H1 (cell line): ENCODE data around the gene CHSY1. TPM values are rescaled to one million over a fixed set of nuclear protein-coding genes. Genes with fewer than 3 reads are reported as not detected.

Source experiments
- CTCF ChIA-PET: fragments of 300-600 bp; sonication (Branson Sonifier 250); formaldehyde crosslinking; loops from one replicate; lab custom pipeline; 2021; ENCODE audit not compliant: partially characterized antibody; lab: Charles Lee
- POLR2A ChIA-PET: fragments of 300-600 bp; sonication (Branson Sonifier 250); formaldehyde crosslinking; loops from one replicate; lab custom pipeline; 2021; ENCODE audit warnings: inconsistent platforms; ENCODE audit not compliant: partially characterized antibody; lab: Charles Lee
- DNase-seq, 2 experiments: peaks; one replicate each; pipeline versions ENCODE4 v3.0.0 to v3.0.0-alpha.2; 2010 to 2022; ENCODE audit warnings: low spot score in 2 of 2, low read depth in 1 of 2, mixed read lengths in 1 of 2
- FAIRE-seq: peaks from 2 replicates; lab custom pipeline; 2011; peaks lifted over from hg19 to GRCh38; lab: Jason Lieb, UNC
- H2AFZ ChIP-seq: 2 replicates; pipeline ENCODE4 v1.8.1; 2012; ENCODE audit warnings: low read length, inconsistent platforms
- H2AK5ac ChIP-seq: 2 replicates; pipeline ENCODE4 v1.6.1; 2013; ENCODE audit warnings: low read depth, low read length
- H2BK120ac ChIP-seq: replicated peaks from 2 replicates; pipeline ENCODE3; 2013; ENCODE audit warnings: low read depth, low read length, inconsistent platforms
- H2BK12ac ChIP-seq: 2 replicates; pipeline ENCODE4 v1.6.1; 2013; ENCODE audit warnings: low read depth, low read length
- H2BK15ac ChIP-seq: 2 replicates; pipeline ENCODE4 v1.6.1; 2013; ENCODE audit warnings: low read length
- H2BK20ac ChIP-seq: 2 replicates; pipeline ENCODE4 v1.6.1; 2013; ENCODE audit warnings: low read length
- H2BK5ac ChIP-seq: 2 replicates; pipeline ENCODE4 v1.6.1; 2013; ENCODE audit warnings: low read depth, low read length
- H3K14ac ChIP-seq: 2 replicates; pipeline ENCODE4 v1.6.1; 2013; ENCODE audit warnings: inconsistent platforms; ENCODE audit not compliant: insufficient read length
- H3K18ac ChIP-seq: 2 replicates; pipeline ENCODE4 v1.6.1; 2013; ENCODE audit warnings: low read length; ENCODE audit errors: extremely low read depth
- H3K23ac ChIP-seq: 2 replicates; pipeline ENCODE4 v1.6.1; 2013; ENCODE audit warnings: inconsistent platforms; ENCODE audit not compliant: insufficient read length
- H3K23me2 ChIP-seq: 2 replicates; pipeline ENCODE4 v1.6.1; 2013; ENCODE audit warnings: low read depth, low read length
- H3K27ac ChIP-seq: 2 replicates; pipeline ENCODE4 v1.6.1; 2011; ENCODE audit warnings: low read depth, low read length, inconsistent platforms
- H3K27me3 ChIP-seq, 4 experiments: replicated peaks in 1 of 4; 1 replicate in 1 of 4; 2 replicates in 3 of 4; pipeline versions ENCODE4 v1.6.1 to v1.8.1; 2011 to 2013; ENCODE audit warnings: low read length in 3 of 4, mild to moderate bottlenecking in 3 of 4, inconsistent platforms in 2 of 4, mixed read lengths in 2 of 4, moderate library complexity in 1 of 4; ENCODE audit not compliant: control insufficient read depth in 3 of 4, insufficient read depth in 3 of 4; ENCODE audit errors: extremely low read depth in 1 of 4
- H3K36me3 ChIP-seq, 4 experiments: 2 replicates each; pipeline versions ENCODE4 v1.6.1 to v1.8.1; 2011 to 2013; ENCODE audit warnings: mild to moderate bottlenecking in 4 of 4, low read length in 3 of 4, moderate library complexity in 2 of 4, control low read depth in 1 of 4, inconsistent platforms in 1 of 4; ENCODE audit not compliant: insufficient read depth in 4 of 4, control insufficient read depth in 2 of 4
- H3K4ac ChIP-seq: replicated peaks from 2 replicates; pipeline ENCODE3; 2013; ENCODE audit warnings: low read length, low read depth, mixed read lengths, inconsistent platforms; ENCODE audit not compliant: insufficient read length
- H3K4me1 ChIP-seq, 4 experiments: replicated peaks in 1 of 4; 1 replicate in 1 of 4; 2 replicates in 3 of 4; pipeline versions ENCODE4 v1.6.1 to v1.8.1; 2011 to 2013; ENCODE audit warnings: low read length in 3 of 4, inconsistent platforms in 2 of 4, mixed read lengths in 1 of 4; ENCODE audit not compliant: insufficient read depth in 4 of 4, control insufficient read depth in 3 of 4
- H3K4me2 ChIP-seq, 2 experiments: 2 replicates each; pipeline versions ENCODE4 v1.6.1 to v1.8.1; 2011 to 2013; ENCODE audit warnings: low read depth in 2 of 2, low read length in 2 of 2, control low read depth in 1 of 2, inconsistent platforms in 1 of 2, mild to moderate bottlenecking in 1 of 2; ENCODE audit not compliant: insufficient read depth in 1 of 2
- H3K4me3 ChIP-seq, 4 experiments: fragments of 200-600, 300-600 bp in 1 of 4; sonication (generic), shearing (Covaris generic), sonication (Bioruptor Twin) in 1 of 4; 2 replicates each; pipeline versions ENCODE4 v1.5.1 to v1.8.1; 2011 to 2016; ENCODE audit warnings: low read length in 4 of 4, low read depth in 3 of 4, control low read depth in 2 of 4, inconsistent platforms in 2 of 4, mild to moderate bottlenecking in 2 of 4, mixed read lengths in 1 of 4, moderate library complexity in 1 of 4; ENCODE audit not compliant: insufficient read depth in 2 of 4; ENCODE audit errors: extremely low read depth in 1 of 4
- H3K56ac ChIP-seq: replicated peaks from 2 replicates; pipeline ENCODE3; 2013; ENCODE audit warnings: low read depth, mild to moderate bottlenecking, mixed read lengths, low read length, inconsistent platforms; ENCODE audit not compliant: insufficient read length
- H3K79me1 ChIP-seq: 2 replicates; pipeline ENCODE4 v1.6.1; 2013; ENCODE audit warnings: low read depth, low read length, control low read depth
- H3K79me2 ChIP-seq, 2 experiments: 2 replicates each; pipeline versions ENCODE4 v1.6.1 to v1.8.1; 2012 to 2013; ENCODE audit warnings: low read length in 2 of 2, mild to moderate bottlenecking in 2 of 2, inconsistent platforms in 1 of 2; ENCODE audit not compliant: insufficient read depth in 2 of 2, control insufficient read depth in 1 of 2
- H3K9ac ChIP-seq, 4 experiments: replicated peaks in 1 of 4; 1 replicate in 1 of 4; 2 replicates in 3 of 4; pipeline versions ENCODE4 v1.6.1 to v1.8.1; 2011 to 2013; ENCODE audit warnings: low read depth in 3 of 4, low read length in 3 of 4, control low read depth in 2 of 4, mild to moderate bottlenecking in 2 of 4, moderate library complexity in 2 of 4, inconsistent platforms in 1 of 4; ENCODE audit errors: extremely low read depth in 1 of 4
- H3K9me3 ChIP-seq, 2 experiments: 2 replicates each; pipeline versions ENCODE4 v1.6.1 to v1.8.1; 2012 to 2013; ENCODE audit warnings: mild to moderate bottlenecking in 2 of 2, moderate library complexity in 2 of 2, control low read depth in 1 of 2, inconsistent platforms in 1 of 2, low read depth in 1 of 2, low read length in 1 of 2, mixed read lengths in 1 of 2; ENCODE audit not compliant: insufficient read depth in 2 of 2
- H4K20me1 ChIP-seq, 2 experiments: replicated peaks in 1 of 2; 2 replicates each; pipeline versions ENCODE3 to v1.8.1; 2011 to 2013; ENCODE audit warnings: inconsistent platforms in 2 of 2, low read length in 2 of 2, mild to moderate bottlenecking in 1 of 2; ENCODE audit not compliant: insufficient read depth in 2 of 2, control insufficient read depth in 1 of 2
- H4K5ac ChIP-seq: 2 replicates; pipeline ENCODE4 v1.6.1; 2013; ENCODE audit warnings: low read length, low read depth, mixed read lengths, inconsistent platforms; ENCODE audit not compliant: insufficient read length
- H4K8ac ChIP-seq: 2 replicates; pipeline ENCODE4 v1.8.0; 2013; ENCODE audit warnings: mild to moderate bottlenecking, moderate library complexity, low read length, inconsistent platforms; ENCODE audit not compliant: insufficient read depth; ENCODE audit errors: extremely low read depth
- H4K91ac ChIP-seq: replicated peaks from 2 replicates; pipeline ENCODE3; 2013; ENCODE audit warnings: low read length, mixed read lengths, inconsistent platforms; ENCODE audit not compliant: insufficient read length
- CTBP2 ChIP-seq: IDR thresholded peaks from 2 replicates; pipeline ENCODE4 v1.7.0; 2011; ENCODE audit warnings: borderline replicate concordance, mild to moderate bottlenecking, moderate library complexity, mixed read lengths, low read length; ENCODE audit not compliant: insufficient read depth, insufficient read length
- GABPA ChIP-seq: IDR thresholded peaks from 2 replicates; pipeline ENCODE4 v1.6.1; 2011; ENCODE audit warnings: mild to moderate bottlenecking, low read length, moderate library complexity, borderline replicate concordance; ENCODE audit not compliant: insufficient read depth
- HDAC2 ChIP-seq, 2 experiments: fragments of 300-600 bp in 1 of 2; sonication (generic) in 1 of 2; IDR thresholded peaks; 2 replicates each; pipeline ENCODE4 v1.6.1; 2011 to 2012; ENCODE audit warnings: low read depth in 2 of 2, low read length in 2 of 2, mild to moderate bottlenecking in 2 of 2, moderate library complexity in 2 of 2, borderline replicate concordance in 1 of 2, inconsistent platforms in 1 of 2
- JUN ChIP-seq: IDR thresholded peaks from 2 replicates; pipeline ENCODE4 v1.6.1; 2011; ENCODE audit warnings: low read depth, mild to moderate bottlenecking, improper control_type of control experiment, low read length
- KDM4A ChIP-seq: IDR thresholded peaks from one replicate; pipeline ENCODE4 v1.7.1; 2012; ENCODE audit warnings: low read depth, mild to moderate bottlenecking, moderate library complexity, low read length, inconsistent platforms; ENCODE audit not compliant: severe bottlenecking
- POLR2AphosphoS5 ChIP-seq: IDR thresholded peaks from 2 replicates; pipeline ENCODE4 v1.6.1; 2011; ENCODE audit warnings: low read depth, low read length
- RFX5 ChIP-seq: IDR thresholded peaks from 2 replicates; pipeline ENCODE4 v1.6.1; 2011; ENCODE audit warnings: low read depth, low read length, improper control_type of control experiment, borderline replicate concordance
- SIN3A ChIP-seq, 2 experiments: IDR thresholded peaks in 1 of 2; conservative IDR thresholded peaks in 1 of 2; 2 replicates each; pipeline ENCODE4 v1.6.1; 2011 to 2012; ENCODE audit warnings: low read length in 2 of 2, improper control_type of control experiment in 1 of 2, low read depth in 1 of 2, mild to moderate bottlenecking in 1 of 2
- SIRT6 ChIP-seq: IDR thresholded peaks from one replicate; pipeline ENCODE4 v1.7.1; 2012; ENCODE audit warnings: low read length, inconsistent platforms
- SUZ12 ChIP-seq: fragments of 200-600 bp; sonication (generic); IDR thresholded peaks from 2 replicates; pipeline ENCODE4 v1.6.1; 2012; ENCODE audit warnings: mild to moderate bottlenecking, inconsistent platforms, low read length, moderate library complexity, mixed read lengths
- WGBS, 2 experiments: shearing (Covaris generic) in 1 of 2; methylation state at CpG; one replicate each; pipeline versions ENCODE4 v1.1.6 to v1.1.7; 2013 to 2015; ENCODE audit warnings: low lambda C conversion rate in 2 of 2, mixed read lengths in 2 of 2, inconsistent platforms in 1 of 2, low coverage in 1 of 2, missing lambda C conversion rate in 1 of 2; ENCODE audit not compliant: insufficient replicate concordance in 2 of 2, insufficient coverage in 1 of 2, insufficient read length in 1 of 2; ENCODE audit errors: extremely low coverage in 1 of 2, missing lambda C conversion rate in 1 of 2; 5-methylcytosine and 5-hydroxymethylcytosine counted together
- polyA plus RNA-seq, 7 experiments: library from polyadenylated mRNA; depleted of rRNA in 3 of 7; stranded (reverse) in 5 of 7; unstranded in 2 of 7; fragments of >200 nt in 5 of 7; fragments of 200-250 nt in 2 of 7; gene quantifications; 1 replicate in 5 of 7; 2 replicates in 1 of 7; 4 replicates in 1 of 7; pipeline versions ENCODE4 v1.2.1 to v1.2.3, GENCODE V29; 2011 to 2013; ENCODE audit warnings: missing spikeins in 2 of 7, mixed read lengths in 2 of 7
- total RNA-seq: library from RNA; stranded (reverse); fragmentation: NEBNext Ultra II Directional; extraction: Animal tissue kit (Norgen Biotek cat#: 25700); gene quantifications from 2 replicates; pipeline ENCODE4 v1.2.1, GENCODE V29; 2021

The CHSY1 gene
- total and polyA plus RNA-seq, 2 of the 8 experiments (the other 6 are each of a cell fraction or from before 2014, with no cell fraction given) = 24.9 to 60.7 TPM

DNA sequence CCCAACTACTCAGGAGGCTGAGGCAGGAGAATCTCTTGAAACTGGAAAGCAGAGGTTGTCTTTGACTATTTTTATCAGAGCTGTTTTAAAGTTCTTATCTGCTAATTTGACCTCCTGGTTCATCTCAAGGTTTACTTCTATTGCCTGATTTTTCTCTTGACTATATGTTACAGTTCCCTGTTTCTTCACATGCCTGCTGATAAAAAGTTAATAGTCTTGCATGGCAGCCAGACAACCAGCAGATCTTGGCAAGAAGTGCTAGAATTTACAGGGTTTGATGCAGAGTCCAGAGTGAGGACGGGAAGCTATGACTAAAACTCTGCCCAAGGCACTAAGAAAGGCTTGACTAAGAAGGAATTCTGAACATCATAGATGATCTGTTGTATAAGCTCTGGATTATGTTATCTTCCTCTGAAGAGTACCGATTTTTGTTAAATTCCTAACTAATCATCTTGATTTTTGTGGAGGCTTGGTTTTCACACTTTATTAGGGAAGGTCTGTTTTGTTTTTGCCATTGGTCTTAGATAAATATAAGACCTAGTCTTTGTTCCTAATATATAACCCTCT lies 85.9 kb downstream of the CHSY1 start:
- Histone ChIP-seq H3K27ac (no peak overlapping the region), H2BK15ac (no peak overlapping the region), H3K18ac (no peak overlapping the region), H3K4me3 (no peak overlapping the region), H4K5ac (no peak overlapping the region), H3K27me3 (no peaks in the 10 kb centered on the region), H4K91ac (no peak overlapping the region), H2BK5ac (no peak overlapping the region), H3K4me1 (no peaks in the 10 kb centered on the region; a peak in 1 of 7 replicates), H3K23ac (no peak overlapping the region), H2AFZ (no peak overlapping the region), H3K36me3 (no peaks in the 10 kb centered on the region; a peak in 1 of 8 replicates), H3K79me2 (no peaks in the 10 kb centered on the region), H3K56ac (no peak overlapping the region), H3K4ac (no peak overlapping the region), H3K14ac (no peak overlapping the region), H3K79me1 (no peaks in the 10 kb centered on the region; the same call in 1 of the 2 replicates), H4K8ac (no peak overlapping the region), H4K20me1 (no peaks in the 10 kb centered on the region), H3K9me3 (peaks cover 9 to 11% of the 10 kb centered on the region in 2 experiments), H2BK120ac (no peak overlapping the region), H2AK5ac (no peak overlapping the region), H3K23me2 (no peaks in the 10 kb centered on the region; the same call in 1 of the 2 replicates), H3K9ac (no peak overlapping the region), H2BK20ac (no peak overlapping the region), H2BK12ac (no peak overlapping the region), H3K4me2 (no peak overlapping the region)
- no peak for FAIRE-seq
- no peak for DNase-seq
- ChIA-PET POLR2A (no interaction called here), CTCF (interaction anchor here (1.2 to 2.7 kb wide), 4 partner anchors 10 to 157 kb away, joined by 3 to 11 read pairs (median 7); no protein-coding TSS in a partner anchor)
- 88% methylated on average over 2 of the region's 2 CpGs; no CpG with 5 or more reads in 1 of the 2 experiments for WGBS, 2 experiments
- TF ChIP-seq HDAC2 (IDR thresholded peaks at IDR 0.05; ENCODE audit: borderline replicate concordance in 1 of 2, low read depth in 2 of 2, low read length in 2 of 2) = no peak
- TF ChIP-seq SUZ12 = no peak
- no peak for TF ChIP-seq POLR2AphosphoS5
- TF ChIP-seq RFX5 = no peak
- TF ChIP-seq SIRT6 = no peak
- TF ChIP-seq CTBP2 = no peak
- TF ChIP-seq KDM4A = no peak
- no peak for TF ChIP-seq GABPA
- no peak for TF ChIP-seq JUN
- TF ChIP-seq SIN3A (conservative IDR thresholded peaks at IDR 0.05 in 1 of 2, IDR thresholded peaks at IDR 0.05 in 1 of 2; ENCODE audit: low read depth in 1 of 2, low read length in 2 of 2) = no peak
